Spleen (tissue), 11 donors: Measurements from ENCODE around the gene DNAL4. TPM values are rescaled to one million over a fixed set of nuclear protein-coding genes. Genes with fewer than 3 reads are reported as not detected.

Experiments used
- DNase-seq: peaks from one replicate; pipeline ENCODE4 v3.0.0-alpha.2; 2020
- H3K27ac ChIP-seq, 8 donors: fragments of 200-600 bp; sonication (generic) in 7 of 8; 1 replicate in 4 of 8; 2 replicates in 4 of 8; pipeline versions ENCODE4 v1.5.0 to v1.8.0; 2016 to 2021; ENCODE audit warnings: inconsistent platforms in 4 of 8, mild to moderate bottlenecking in 4 of 8, moderate library complexity in 1 of 8
- H3K27me3 ChIP-seq, 7 donors: fragments of 200-600 bp; sonication (generic) in 6 of 7; replicated peaks in 1 of 7; 1 replicate in 4 of 7; 2 replicates in 3 of 7; pipeline versions ENCODE4 v1.5.0 to v1.8.0; 2016 to 2021; ENCODE audit warnings: inconsistent platforms in 3 of 7, mild to moderate bottlenecking in 1 of 7
- H3K36me3 ChIP-seq, 6 donors: fragments of 200-600 bp; sonication (generic) in 5 of 6; 1 replicate in 4 of 6; 2 replicates in 2 of 6; pipeline versions ENCODE4 v1.5.0 to v1.8.0; 2016 to 2021; ENCODE audit warnings: inconsistent platforms in 2 of 6
- H3K4me1 ChIP-seq, 6 donors: fragments of 200-600 bp; sonication (generic) in 5 of 6; 1 replicate in 3 of 6; 2 replicates in 3 of 6; pipeline versions ENCODE4 v1.5.0 to v1.8.0; 2016 to 2021; ENCODE audit warnings: inconsistent platforms in 3 of 6
- H3K4me3 ChIP-seq, 8 donors: fragments of 200-600 bp; sonication (generic) in 7 of 8; 1 replicate in 4 of 8; 2 replicates in 4 of 8; pipeline versions ENCODE4 v1.5.0 to v1.8.0; 2016 to 2021; ENCODE audit warnings: inconsistent platforms in 4 of 8, mild to moderate bottlenecking in 4 of 8, moderate library complexity in 2 of 8
- H3K9me3 ChIP-seq, 8 donors: fragments of 200-600 bp; sonication (generic) in 7 of 8; 1 replicate in 4 of 8; 2 replicates in 4 of 8; pipeline versions ENCODE4 v1.5.0 to v1.8.0; 2016 to 2021; ENCODE audit warnings: inconsistent platforms in 4 of 8
- POLR2A ChIP-seq, 3 donors: fragments of 450-650 bp; IDR thresholded peaks; one replicate each; pipeline ENCODE4 v1.5.1; 2017; ENCODE audit warnings: antibody characterized with exemption in 3 of 3, mild to moderate bottlenecking in 1 of 3
- POLR2AphosphoS5 ChIP-seq, 3 donors: sonication (generic); formaldehyde crosslinking; IDR thresholded peaks; one replicate each; pipeline ENCODE4 v1.5.1; 2017; ENCODE audit warnings: antibody characterized with exemption in 3 of 3
- WGBS, 5 donors: extraction: QIAGEN DNeasy Blood & Tissue Kit in 3 of 5; methylation state at CpG; one replicate each; pipeline versions ENCODE4 v1.1.5 to v1.1.7; 2013 to 2018; 5-methylcytosine and 5-hydroxymethylcytosine counted together
- intact Hi-C: fragments of 100-400 bp; cut with DNase I; formaldehyde crosslinking; loops from one replicate; pipeline ENCODE4 v1.15.0; 2023; ENCODE audit warnings: low total_unique reads
- polyA plus RNA-seq, 3 donors: library from polyadenylated mRNA; stranded (reverse); fragments of 200-250 nt; gene quantifications; one replicate each; pipeline ENCODE4 v1.2.1, GENCODE V29; 2013
- total RNA-seq, 7 donors: library from RNA; depleted of rRNA in 3 of 7; stranded (reverse); fragments of >200 nt in 3 of 7; fragmentation: NEBNext Ultra II Directional in 4 of 7; extraction: Animal tissue kit (Norgen Biotek cat#: 25700) in 4 of 7; gene quantifications; one replicate each; pipeline versions ENCODE4 v1.1.0 to v1.2.1, GENCODE V29; 2016 to 2021
- TF ChIP-seq, protein P1 (sequence below), 11 experiments: fragments of 200-600 bp in 7 of 11; fragments of 450-650 bp in 4 of 11; sonication (generic) in 4 of 11; IDR thresholded peaks in 8 of 11; conservative IDR thresholded peaks in 3 of 11; 1 replicate in 7 of 11; 2 replicates in 4 of 11; pipeline versions ENCODE4 v1.4.0 to v1.8.0; 2016 to 2021; ENCODE audit warnings: antibody characterized with exemption in 11 of 11, inconsistent platforms in 4 of 11, mild to moderate bottlenecking in 1 of 11
- donor health status: healthy with polysubstance abuse.
- donor health status: DM: no; HTN: no; CAD: no; lungs with moderate emphysema.
- donor health status: DM: no; HTN: no; CAD: no.
- donor health status: Bipolar disorder and iron deficiency.
- donor health status: healthy.
- donor health status: DM: no; HTN: no; CAD: no.
- donor health status: DM: yes; HTN: yes; CAD: no.

Gene DNAL4
- total and polyA plus RNA-seq, 10 donors, result 8.6 to 17.6 (median 12.5) TPM

DNA sequence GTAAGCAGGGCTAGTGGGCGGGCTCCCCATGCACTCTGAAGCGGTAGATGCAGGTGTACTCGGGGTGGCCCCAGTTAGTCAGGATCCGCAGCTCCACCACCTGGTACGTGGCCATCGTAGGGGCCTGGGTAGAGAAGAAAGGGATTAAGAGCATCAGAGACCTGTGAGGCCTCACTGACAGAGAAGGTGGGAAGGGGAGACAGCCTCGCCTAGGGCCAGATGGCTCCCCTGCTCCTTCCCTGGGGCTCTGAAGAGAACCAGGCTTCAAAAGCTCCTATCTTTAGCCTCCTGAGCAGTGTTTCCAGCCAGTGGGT lies 57.7 kb downstream of the DNAL4 start:
- Histone ChIP-seq H3K4me3 (no peak overlapping the region), H3K9me3 (no peaks in the 10 kb centered on the region), H3K27me3 (no peaks in the 10 kb centered on the region), H3K27ac (peak overlapping the region in 5 of 8 donors; percentile 11 to 56 (median 40)), H3K4me1 (peaks cover 5 to 98% (median 37%) of the 10 kb centered on the region in 6 donors), H3K36me3 (peaks cover 13 to 100% (median 90%) of the 10 kb centered on the region in 6 donors)
- WGBS, 5 donors, result 84 to 95% (median 86%) methylated on average over 7 of the region's 7 CpGs
- DNase-seq, result no peak
- TF ChIP-seq, protein P1, sequence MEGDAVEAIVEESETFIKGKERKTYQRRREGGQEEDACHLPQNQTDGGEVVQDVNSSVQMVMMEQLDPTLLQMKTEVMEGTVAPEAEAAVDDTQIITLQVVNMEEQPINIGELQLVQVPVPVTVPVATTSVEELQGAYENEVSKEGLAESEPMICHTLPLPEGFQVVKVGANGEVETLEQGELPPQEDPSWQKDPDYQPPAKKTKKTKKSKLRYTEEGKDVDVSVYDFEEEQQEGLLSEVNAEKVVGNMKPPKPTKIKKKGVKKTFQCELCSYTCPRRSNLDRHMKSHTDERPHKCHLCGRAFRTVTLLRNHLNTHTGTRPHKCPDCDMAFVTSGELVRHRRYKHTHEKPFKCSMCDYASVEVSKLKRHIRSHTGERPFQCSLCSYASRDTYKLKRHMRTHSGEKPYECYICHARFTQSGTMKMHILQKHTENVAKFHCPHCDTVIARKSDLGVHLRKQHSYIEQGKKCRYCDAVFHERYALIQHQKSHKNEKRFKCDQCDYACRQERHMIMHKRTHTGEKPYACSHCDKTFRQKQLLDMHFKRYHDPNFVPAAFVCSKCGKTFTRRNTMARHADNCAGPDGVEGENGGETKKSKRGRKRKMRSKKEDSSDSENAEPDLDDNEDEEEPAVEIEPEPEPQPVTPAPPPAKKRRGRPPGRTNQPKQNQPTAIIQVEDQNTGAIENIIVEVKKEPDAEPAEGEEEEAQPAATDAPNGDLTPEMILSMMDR (IDR thresholded peaks at IDR 0.05 in 8 of 11, conservative IDR thresholded peaks at IDR 0.05 in 3 of 11), result no peak
- TF ChIP-seq POLR2A (IDR thresholded peaks at IDR 0.05) (no peak), POLR2AphosphoS5 (IDR thresholded peaks at IDR 0.05) (no peak)
- intact Hi-C loops, result no loop called here

GRCh38 chr22:38735465-38736256 lies 58.3 kb downstream of the DNAL4 start:
- Histone ChIP-seq H3K27ac (peak overlapping the region in 6 of 8 donors; percentile 11 to 56 (median 40)), H3K9me3 (no peaks in the 10 kb centered on the region), H3K27me3 (no peaks in the 10 kb centered on the region), H3K36me3 (peaks cover 13 to 100% (median 89%) of the 10 kb centered on the region in 6 donors), H3K4me1 (peaks cover 5 to 92% (median 35%) of the 10 kb centered on the region in 6 donors), H3K4me3 (no peak overlapping the region)
- peak; percentile 74 for DNase-seq
- no peak for TF ChIP-seq POLR2A (IDR thresholded peaks at IDR 0.05)
- TF ChIP-seq POLR2AphosphoS5 (IDR thresholded peaks at IDR 0.05), result peak; percentile 64 to 83 (median 70)
- intact Hi-C loops, result no loop called here
- WGBS, 5 donors, result 57 to 69% (median 66%) methylated on average over 8 to 15 of the region's 15 CpGs

DNA sequence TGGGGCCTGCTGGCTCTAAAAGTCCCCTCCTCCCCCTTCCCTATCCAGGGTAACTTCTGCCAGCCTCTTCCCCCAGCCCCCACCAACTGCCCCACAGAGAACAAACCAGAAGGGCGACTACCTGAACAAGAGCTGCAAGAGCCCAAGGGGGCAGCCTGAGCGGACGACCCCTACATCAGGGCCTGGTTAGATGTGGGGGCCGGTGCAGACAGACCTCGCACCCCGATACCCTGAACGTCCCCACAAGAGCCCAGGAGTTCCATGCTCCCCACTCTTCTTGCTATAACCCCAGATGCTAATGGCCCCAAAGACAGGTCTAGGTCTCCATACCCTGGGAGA lies 58.8 kb downstream of the DNAL4 start:
- peaks cover 13 to 100% (median 89%) of the 10 kb centered on the region in 6 donors for H3K36me3 ChIP-seq
- TF ChIP-seq POLR2A (IDR thresholded peaks at IDR 0.05), result no peak
- no peak for TF ChIP-seq POLR2AphosphoS5 (IDR thresholded peaks at IDR 0.05)
- TF ChIP-seq, protein P1 (IDR thresholded peaks at IDR 0.05 in 8 of 11, conservative IDR thresholded peaks at IDR 0.05 in 3 of 11), result no peak
- peaks cover 5 to 87% (median 32%) of the 10 kb centered on the region in 6 donors for H3K4me1 ChIP-seq
- H3K9me3 ChIP-seq, result no peaks in the 10 kb centered on the region
- DNase-seq, result peak; percentile 63
- H3K27me3 ChIP-seq, result no peaks in the 10 kb centered on the region
- intact Hi-C loops, result no loop called here
- no peak overlapping the region for H3K4me3 ChIP-seq
- WGBS, 5 donors, result 88 to 96% (median 92%) methylated on average over 7 of the region's 7 CpGs
- peak overlapping the region in 5 of 8 donors; percentile 11 to 56 (median 41) for H3K27ac ChIP-seq

DNA sequence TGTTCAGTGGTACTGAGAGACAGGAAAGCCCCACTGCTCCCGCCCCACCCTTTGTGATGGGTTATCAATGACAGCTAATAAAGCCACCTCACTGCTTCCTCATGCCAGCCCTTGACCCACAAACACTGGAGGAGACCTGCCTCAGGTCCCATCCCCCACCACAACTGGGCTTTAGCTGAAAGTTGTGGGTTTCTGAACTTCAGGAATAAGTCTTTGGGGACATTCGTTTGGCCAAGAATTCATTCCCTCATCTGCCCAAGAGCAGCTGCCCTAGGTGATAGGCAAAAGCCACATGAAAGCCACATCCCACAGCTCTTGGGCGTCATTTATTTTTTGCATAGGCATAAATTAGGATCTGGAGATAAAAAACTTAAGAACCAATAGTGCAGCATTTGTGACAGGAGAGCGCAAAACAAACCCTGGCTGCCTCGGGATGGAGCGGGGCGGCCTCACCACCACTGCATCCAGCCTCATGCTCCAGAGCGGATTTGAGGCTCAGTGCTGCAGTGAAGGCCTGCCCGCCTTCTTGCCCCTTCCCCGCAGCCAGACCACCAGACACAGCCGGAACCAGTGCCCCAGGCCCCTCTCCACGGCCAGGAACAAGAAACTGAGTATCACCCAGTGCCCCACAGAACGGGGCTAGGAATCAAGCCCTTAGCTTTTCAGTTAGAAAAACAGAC lies 59.4 kb downstream of the DNAL4 start:
- Histone ChIP-seq H3K27me3 (no peaks in the 10 kb centered on the region), H3K27ac (peak overlapping the region in 3 of 8 donors; percentile 38 to 58 (median 56)), H3K4me1 (peaks cover 5 to 82% (median 30%) of the 10 kb centered on the region in 6 donors), H3K9me3 (no peaks in the 10 kb centered on the region), H3K4me3 (no peak overlapping the region), H3K36me3 (peaks cover 7 to 100% (median 89%) of the 10 kb centered on the region in 6 donors)
- intact Hi-C loops, result no loop called here
- DNase-seq, result peak; percentile 57
- no peak for TF ChIP-seq POLR2A (IDR thresholded peaks at IDR 0.05)
- TF ChIP-seq, protein P1 (IDR thresholded peaks at IDR 0.05 in 8 of 11, conservative IDR thresholded peaks at IDR 0.05 in 3 of 11), result no peak
- peak in 2 of 3 donors; percentile 54 to 78 for TF ChIP-seq POLR2AphosphoS5 (IDR thresholded peaks at IDR 0.05)
- WGBS, 5 donors, result 88 to 94% (median 91%) methylated on average over 10 to 13 of the region's 13 CpGs
